DND-41 (cell line): ENCODE data around the gene GSC.

Experiments used
- EZH2 ChIP-seq: IDR thresholded peaks from 3 replicates; pipeline ENCODE4 v1.6.1; 2012; ENCODE audit warnings: borderline replicate concordance, low read depth, mild to moderate bottlenecking, moderate library complexity, low read length, inconsistent platforms; ENCODE audit not compliant: severe bottlenecking
- TF ChIP-seq, protein P1 (sequence below): IDR thresholded peaks from 2 replicates; pipeline ENCODE4 v1.5.1; 2012; ENCODE audit warnings: borderline replicate concordance, low read length, moderate library complexity, mild to moderate bottlenecking; ENCODE audit not compliant: poor library complexity, severe bottlenecking; ENCODE audit errors: extremely low read depth

DNA sequence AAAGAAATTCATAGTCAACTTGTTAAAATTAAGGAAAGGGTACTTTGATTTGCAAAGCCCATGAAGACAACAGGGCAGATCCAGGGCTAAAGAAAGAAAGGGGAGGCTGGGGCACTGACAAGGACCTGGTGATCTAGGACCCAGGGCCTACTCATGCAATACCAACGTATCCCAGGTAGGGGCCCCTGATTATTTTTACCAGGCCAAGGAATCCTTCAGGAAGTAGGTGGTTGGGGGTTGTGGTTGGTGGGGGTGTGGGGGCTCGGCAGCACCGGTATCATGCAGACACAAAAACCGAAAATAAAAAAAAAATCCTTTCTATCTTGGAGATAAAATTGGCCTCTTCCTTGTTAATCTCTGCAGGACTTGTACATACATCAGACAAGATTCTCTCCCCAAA, 47.5 kb downstream of the GSC start:
- TF ChIP-seq, protein P1, sequence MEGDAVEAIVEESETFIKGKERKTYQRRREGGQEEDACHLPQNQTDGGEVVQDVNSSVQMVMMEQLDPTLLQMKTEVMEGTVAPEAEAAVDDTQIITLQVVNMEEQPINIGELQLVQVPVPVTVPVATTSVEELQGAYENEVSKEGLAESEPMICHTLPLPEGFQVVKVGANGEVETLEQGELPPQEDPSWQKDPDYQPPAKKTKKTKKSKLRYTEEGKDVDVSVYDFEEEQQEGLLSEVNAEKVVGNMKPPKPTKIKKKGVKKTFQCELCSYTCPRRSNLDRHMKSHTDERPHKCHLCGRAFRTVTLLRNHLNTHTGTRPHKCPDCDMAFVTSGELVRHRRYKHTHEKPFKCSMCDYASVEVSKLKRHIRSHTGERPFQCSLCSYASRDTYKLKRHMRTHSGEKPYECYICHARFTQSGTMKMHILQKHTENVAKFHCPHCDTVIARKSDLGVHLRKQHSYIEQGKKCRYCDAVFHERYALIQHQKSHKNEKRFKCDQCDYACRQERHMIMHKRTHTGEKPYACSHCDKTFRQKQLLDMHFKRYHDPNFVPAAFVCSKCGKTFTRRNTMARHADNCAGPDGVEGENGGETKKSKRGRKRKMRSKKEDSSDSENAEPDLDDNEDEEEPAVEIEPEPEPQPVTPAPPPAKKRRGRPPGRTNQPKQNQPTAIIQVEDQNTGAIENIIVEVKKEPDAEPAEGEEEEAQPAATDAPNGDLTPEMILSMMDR: peak; percentile 4
- TF ChIP-seq EZH2: no peak
